Stimulated activated CD8-positive, alpha-beta memory T cell treated with anti-CD3 and anti-CD28 coated beads, Interleukin-4, amount 100 ng/mL, for 48 hours (primary cell): ENCODE measurements around the gene KRT76.
"Not testable (repeated sequence)": the region's sequence is repeated elsewhere in the genome, so short reads cannot be mapped to it uniquely, and the experiment has no call there.

Source experiments
- DNase-seq: peaks from one replicate; pipeline ENCODE4 v3.0.0-alpha.2; 2020

KRT76 gene

GRCh38 chr12:52779914-52780313 is 2.8 kb upstream of the KRT76 start:
- DNase-seq, result no peak

GRCh38 chr12:52778833-52779232 is 1.7 kb upstream of the KRT76 start:
- DNase-seq, result no peak

- no peak for DNase-seq
These were observed 421 bp upstream of the KRT76 start for GRCh38 chr12:52777566-52777965.

GRCh38 chr12:52776435-52776834 is 710 bp downstream of the KRT76 start:
- no peak for DNase-seq

- DNase-seq, result no peak
These were observed 2.4 kb downstream of the KRT76 start for GRCh38 chr12:52774629-52775250.

GRCh38 chr12:52772772-52773171 is 4.4 kb downstream of the KRT76 start:
- DNase-seq, result no peak

- DNase-seq, result no peak
These were observed 5.0 kb downstream of the KRT76 start for GRCh38 chr12:52772188-52772587.

GRCh38 chr12:52771505-52771904 is 5.6 kb downstream of the KRT76 start:
- no peak for DNase-seq

GRCh38 chr12:52771088-52771487 is 6.1 kb downstream of the KRT76 start:
- DNase-seq, result no peak

- DNase-seq, result no peak
These were observed 7.2 kb downstream of the KRT76 start for GRCh38 chr12:52769946-52770345.

GRCh38 chr12:52769354-52769753 is 7.8 kb downstream of the KRT76 start:
- no peak for DNase-seq

GRCh38 chr12:52768479-52769200 is 8.5 kb downstream of the KRT76 start:
- no peak for DNase-seq

- DNase-seq, result no peak
These were observed 9.7 kb downstream of the KRT76 start for GRCh38 chr12:52767427-52767826.

GRCh38 chr12:52767020-52767379 is 10.1 kb downstream of the KRT76 start:
- DNase-seq, result no peak

- no peak for DNase-seq
These were observed 10.7 kb downstream of the KRT76 start for GRCh38 chr12:52766351-52767019.

- no peak for DNase-seq
These were observed 11.4 kb downstream of the KRT76 start for GRCh38 chr12:52765702-52766101.

- no peak for DNase-seq
These were observed 13.2 kb downstream of the KRT76 start for GRCh38 chr12:52763991-52764390.

- DNase-seq, result no peak
These were observed 14.0 kb downstream of the KRT76 start for GRCh38 chr12:52763036-52763659.

- DNase-seq, result no peak
These were observed 15.3 kb downstream of the KRT76 start for GRCh38 chr12:52761802-52762201.

GRCh38 chr12:52761218-52761617 is 15.9 kb downstream of the KRT76 start:
- DNase-seq, result not testable (repeated sequence)

- DNase-seq, result no peak
These were observed 16.5 kb downstream of the KRT76 start for GRCh38 chr12:52760623-52761022.

- no peak for DNase-seq
These were observed 17.4 kb downstream of the KRT76 start for GRCh38 chr12:52759695-52760094.

- no peak for DNase-seq
These were observed 17.9 kb downstream of the KRT76 start for GRCh38 chr12:52759218-52759617.
